Tongue (tissue), 2 donors: ENCODE results near the gene PTPRD. TPM values are rescaled to one million over a fixed set of nuclear protein-coding genes. Genes with fewer than 3 reads are reported as not detected.

ENCODE experiments used
- DNase-seq: peaks from one replicate; pipeline ENCODE4 v3.0.0-alpha.2; 2015
- total RNA-seq: library from RNA; depleted of rRNA; stranded (reverse); fragments of >200 nt; gene quantifications from one replicate; pipeline ENCODE4 v1.2.3, GENCODE V29; 2014

The PTPRD gene
- total RNA-seq, 1 donor from 2014 or later: 105 TPM

DNA sequence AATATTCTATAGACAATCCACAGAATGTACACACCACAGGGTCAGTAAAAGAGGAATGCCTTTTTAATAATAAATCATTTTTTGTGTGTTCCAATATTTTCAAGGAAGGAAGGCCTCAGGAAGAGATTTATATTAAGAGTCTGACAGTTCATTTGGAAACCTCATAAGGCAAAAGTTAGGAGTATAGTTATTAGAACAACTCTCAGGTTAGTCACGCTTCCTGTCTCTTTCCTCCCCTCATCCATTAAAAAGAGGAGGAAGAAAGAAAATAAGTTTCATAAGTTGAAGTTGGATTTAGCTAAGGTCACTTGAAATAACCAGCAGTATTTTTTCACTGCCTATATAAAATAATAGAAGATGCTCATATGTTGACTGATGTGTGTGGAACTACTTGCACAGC, 863.2 kb downstream of the PTPRD start:
- DNase-seq: no peak

- DNase-seq: no peak
Observed at GRCh38 chr9:9747787-9748186, 865.0 kb downstream of the PTPRD start.

DNA sequence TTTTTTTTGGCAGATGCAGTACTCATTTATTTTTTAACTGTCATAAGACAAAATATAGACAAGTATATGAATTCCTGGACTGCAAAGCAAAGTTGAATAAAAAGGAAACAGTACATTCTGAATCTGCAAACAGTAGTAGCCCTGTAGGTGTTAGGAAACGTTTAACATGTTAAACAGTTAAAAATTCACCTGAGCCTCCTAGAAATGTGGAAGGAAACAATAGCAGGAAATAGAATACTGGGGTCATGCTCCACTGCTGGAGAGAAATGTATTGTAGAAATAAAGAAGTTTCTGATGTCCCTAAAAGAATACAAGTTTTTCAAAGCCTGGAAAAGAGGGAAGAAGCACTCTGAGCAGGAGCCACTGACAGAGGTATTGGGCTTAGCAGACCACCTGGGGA, 866.0 kb downstream of the PTPRD start:
- no peak for DNase-seq

DNA sequence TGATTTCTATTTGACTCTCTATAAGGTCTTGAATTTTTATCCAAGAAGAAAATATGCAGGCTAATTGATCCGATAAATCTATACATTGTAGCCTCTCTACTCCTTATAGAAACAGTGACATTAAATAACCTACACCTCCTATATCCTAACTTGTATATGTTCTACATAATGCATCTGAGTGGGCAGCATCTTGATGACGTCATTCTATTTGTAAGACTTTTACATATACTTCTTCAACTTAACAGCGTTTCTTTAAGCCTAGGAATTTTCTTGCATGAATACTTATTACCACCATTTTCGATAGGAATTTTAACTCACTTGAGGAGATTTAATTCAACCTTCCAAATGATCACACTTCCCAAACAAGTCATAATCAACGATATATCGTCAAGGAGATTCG, 869.0 kb downstream of the PTPRD start:
- no peak for DNase-seq

DNA sequence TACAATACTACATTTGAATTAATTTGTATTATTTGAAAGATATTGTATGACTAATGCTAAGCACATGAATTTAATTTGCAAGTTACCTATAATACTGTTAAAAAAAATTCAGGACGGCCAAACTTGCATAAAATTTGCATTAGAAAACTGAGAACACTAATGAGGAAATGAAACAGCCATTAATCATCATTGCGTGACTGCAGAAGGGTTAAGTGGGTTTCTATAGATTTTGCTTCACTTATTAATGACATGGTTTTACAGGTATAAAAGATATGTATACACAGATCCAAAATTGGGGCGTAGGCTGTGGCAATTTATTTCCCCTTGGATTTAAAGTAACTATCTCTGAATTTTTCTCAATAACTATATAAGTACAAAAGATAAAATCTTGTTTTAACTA, 882.6 kb downstream of the PTPRD start:
- DNase-seq: no peak

DNA sequence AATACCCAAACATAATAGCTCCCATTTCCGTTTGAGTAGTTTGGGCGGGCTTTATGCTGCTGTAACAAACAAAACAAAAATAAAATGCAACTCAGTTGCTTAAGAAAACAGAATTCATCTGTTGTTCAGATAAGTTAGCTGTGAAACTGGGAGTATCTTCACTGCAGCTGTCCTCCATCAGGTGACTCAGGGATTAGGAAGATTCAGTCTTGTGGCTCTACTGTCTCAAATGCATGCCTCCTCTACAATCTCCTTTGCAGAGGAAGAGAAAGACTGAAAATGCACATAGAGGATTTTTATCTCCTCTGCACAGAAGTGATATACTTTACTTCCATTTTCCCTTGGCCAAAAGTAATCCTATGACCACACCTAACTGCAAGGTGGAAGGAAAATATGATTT, 883.7 kb downstream of the PTPRD start:
- DNase-seq: no peak

- DNase-seq: no peak
Observed at GRCh38 chr9:9719373-9720112, 893.3 kb downstream of the PTPRD start.

DNA sequence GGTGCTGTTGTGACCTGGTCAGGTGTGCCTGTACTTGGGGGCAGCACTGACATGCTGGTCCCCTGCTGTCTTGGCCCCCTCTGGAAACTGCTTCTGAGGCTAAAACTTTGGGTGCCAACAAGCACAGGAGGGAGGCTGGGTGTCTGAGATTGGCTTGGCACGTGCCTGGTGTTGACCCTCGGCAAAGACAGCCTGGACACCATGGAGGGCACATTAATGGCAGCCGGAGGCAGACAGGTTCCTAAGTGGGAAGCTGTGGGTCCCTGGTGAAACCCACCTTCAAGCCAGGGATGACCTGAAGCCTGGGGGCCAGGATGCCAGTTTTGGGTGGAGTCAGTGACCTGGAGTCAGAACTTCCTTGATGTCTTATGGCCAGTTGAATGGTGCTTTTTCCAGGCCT, 894.1 kb downstream of the PTPRD start:
- no peak for DNase-seq

- no peak for DNase-seq
Observed at GRCh38 chr9:9679433-9679832, 933.4 kb downstream of the PTPRD start.

DNA sequence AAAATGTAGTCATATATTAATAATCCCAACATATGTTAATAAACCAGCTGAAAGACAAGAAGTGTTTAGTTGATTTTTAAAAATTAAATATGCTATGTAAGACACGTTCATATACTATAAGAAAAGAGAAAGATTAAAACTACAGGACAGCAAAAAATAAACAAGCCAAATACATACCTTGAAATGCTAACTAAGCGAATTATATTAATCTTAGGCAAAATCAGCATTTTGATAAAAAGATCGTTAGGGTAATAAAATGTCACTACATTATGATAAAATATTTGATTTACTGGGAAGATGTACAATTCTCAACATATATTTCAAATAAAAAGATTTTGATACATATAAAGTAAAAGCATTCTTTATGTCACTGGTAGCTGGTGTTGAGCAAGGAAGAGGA, 938.3 kb downstream of the PTPRD start:
- no peak for DNase-seq

- DNase-seq: no peak
Observed at GRCh38 chr9:9670454-9670853, 942.3 kb downstream of the PTPRD start.

- DNase-seq: no peak
Observed at GRCh38 chr9:9645006-9645405, 967.8 kb downstream of the PTPRD start.

GRCh38 chr9:9631284-9631683, 981.5 kb downstream of the PTPRD start:
- no peak for DNase-seq

GRCh38 chr9:9625248-9625647, 987.6 kb downstream of the PTPRD start:
- DNase-seq: no peak

DNA sequence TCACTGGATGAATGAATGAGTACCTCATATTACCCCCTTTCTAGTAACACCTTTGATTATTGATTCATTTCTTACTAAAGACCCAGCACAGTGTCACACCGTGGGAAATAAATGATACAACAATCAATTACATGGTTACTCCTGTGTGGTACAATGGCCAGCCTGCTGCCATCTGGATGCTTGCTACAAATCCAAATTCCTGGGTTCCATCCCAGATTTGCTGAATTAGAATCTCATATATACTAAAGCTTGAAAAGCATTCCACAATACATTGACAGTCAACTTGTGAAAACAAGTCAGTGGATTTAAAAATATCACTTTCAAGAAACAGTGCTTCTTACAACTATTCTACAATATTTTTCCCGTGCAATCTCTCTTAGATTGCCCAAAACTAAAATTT, 989.3 kb downstream of the PTPRD start:
- DNase-seq: no peak

- no peak for DNase-seq
Observed at GRCh38 chr9:9621355-9621940, 991.4 kb downstream of the PTPRD start.

DNA sequence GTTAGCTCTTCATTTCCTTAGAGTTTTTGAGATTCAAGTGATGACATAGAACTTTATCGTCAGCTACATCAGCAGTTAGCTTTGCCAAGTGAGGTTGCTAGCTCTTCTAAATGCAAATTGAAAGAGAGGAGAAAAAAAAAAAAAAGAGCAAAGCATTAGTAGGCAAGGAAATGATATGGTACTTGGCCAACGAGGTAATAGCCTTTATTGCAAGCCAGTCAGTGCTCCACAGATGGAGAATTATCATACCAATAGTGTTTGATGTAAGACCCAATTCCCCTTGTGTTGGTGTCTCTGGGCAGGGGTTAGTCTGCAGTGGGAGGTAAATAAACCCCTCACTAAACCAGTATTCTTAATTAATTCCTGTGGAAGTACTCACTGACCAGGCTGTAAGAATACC, 992.1 kb downstream of the PTPRD start:
- no peak for DNase-seq

- no peak for DNase-seq
Observed at GRCh38 chr9:9615086-9615485, 997.7 kb downstream of the PTPRD start.

GRCh38 chr9:9614607-9615006, 998.2 kb downstream of the PTPRD start:
- no peak for DNase-seq

DNA sequence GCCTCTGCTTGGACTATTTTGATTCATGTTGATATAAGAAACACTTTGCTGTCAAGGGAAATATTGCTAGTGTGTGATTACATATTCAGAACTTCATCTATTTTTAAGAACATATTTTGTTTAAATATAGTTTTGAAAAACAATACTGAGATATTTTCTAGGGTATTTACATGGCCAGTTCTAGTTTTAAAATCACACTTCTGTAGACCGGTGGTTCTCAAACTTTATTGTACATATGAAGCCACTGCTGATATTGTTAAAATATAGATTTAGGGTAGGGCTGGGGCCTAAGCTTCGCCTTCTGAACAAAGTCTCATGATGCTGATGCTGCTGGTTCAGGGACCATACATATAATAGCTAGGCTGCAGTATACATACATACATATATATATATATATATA, 1000.0 kb downstream of the PTPRD start:
- DNase-seq: no peak

- peak; percentile 14 for DNase-seq
Observed at GRCh38 chr9:9612270-9612669, 1000.5 kb downstream of the PTPRD start.

DNA sequence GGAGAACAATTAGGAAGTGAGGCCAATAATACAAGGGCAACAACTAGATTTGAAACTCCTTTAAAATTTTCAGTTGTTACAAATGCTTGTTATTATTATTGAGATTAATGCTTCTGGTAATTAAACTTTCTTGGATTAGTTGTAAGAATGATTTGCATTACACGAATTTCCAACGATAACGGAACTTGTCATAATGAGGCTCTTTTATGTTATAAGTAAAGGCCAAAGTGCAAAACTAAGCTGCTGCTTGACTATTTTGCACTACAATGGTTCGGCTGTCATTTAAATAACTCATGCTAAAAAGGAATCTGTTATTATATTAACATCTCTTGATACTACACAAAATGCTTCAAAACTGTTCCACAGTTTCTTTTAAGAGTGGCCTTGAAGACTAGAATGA, 1007.1 kb downstream of the PTPRD start:
- DNase-seq: no peak

DNA sequence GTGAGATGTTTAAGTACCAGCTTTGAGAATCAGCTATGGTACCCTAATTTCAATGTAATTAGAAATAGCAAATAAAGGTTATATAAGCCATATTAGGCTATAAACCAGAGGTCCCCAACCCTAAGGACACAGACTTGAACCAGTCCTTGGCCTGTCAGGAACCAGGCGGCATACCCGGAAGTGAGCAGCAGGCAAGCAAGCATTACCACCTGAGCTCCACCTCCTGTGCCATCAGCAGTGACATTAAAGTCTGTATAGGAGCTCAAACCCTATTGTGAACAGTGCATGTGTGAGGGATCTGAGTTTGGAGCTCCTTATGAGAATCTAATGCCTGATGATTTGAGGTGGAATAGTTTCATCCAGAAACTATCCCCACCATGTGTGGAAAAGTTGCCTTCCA, 1009.5 kb downstream of the PTPRD start:
- no peak for DNase-seq

- no peak for DNase-seq
Observed at GRCh38 chr9:9598723-9599122, 1014.1 kb downstream of the PTPRD start.

GRCh38 chr9:9592104-9592503, 1020.7 kb downstream of the PTPRD start:
- DNase-seq: no peak
